Erythroblast (primary cell): ENCODE measurements around the gene NCKAP5.

Experiments used
- GATA1 ChIP-seq: IDR thresholded peaks from 2 replicates; pipeline ENCODE4 v1.6.1; 2011; ENCODE audit warnings: low read depth, mild to moderate bottlenecking, control low read depth, low read length, moderate library complexity
- POLR2A ChIP-seq: IDR thresholded peaks from 2 replicates; pipeline ENCODE4 v1.6.1; 2011; ENCODE audit warnings: mild to moderate bottlenecking, low read length

- TF ChIP-seq POLR2A (no peak), GATA1 (no peak)
Measured at GRCh38 chr2:132729522-132729921, 838.7 kb downstream of the NCKAP5 start.
